HG03025 (cell line): ENCODE data around the gene ZNF189.
A peak's percentile ranks its signal among the peaks of the same experiment; 100 is the strongest.

Experiments
- ATAC-seq: cut with Tn5 transposase; IDR thresholded peaks from one replicate; pipeline ENCODE4 v1.9.1; 2021; ENCODE audit warnings: mild to moderate bottlenecking, moderate library complexity; ENCODE audit not compliant: unreplicated experiment, low FRiP score

Gene ZNF189

GRCh38 chr9:101417977-101418376 lies 19.3 kb downstream of the ZNF189 start:
- no peak for ATAC-seq

GRCh38 chr9:101418518-101419430 lies 20.1 kb downstream of the ZNF189 start:
- no peak for ATAC-seq

DNA sequence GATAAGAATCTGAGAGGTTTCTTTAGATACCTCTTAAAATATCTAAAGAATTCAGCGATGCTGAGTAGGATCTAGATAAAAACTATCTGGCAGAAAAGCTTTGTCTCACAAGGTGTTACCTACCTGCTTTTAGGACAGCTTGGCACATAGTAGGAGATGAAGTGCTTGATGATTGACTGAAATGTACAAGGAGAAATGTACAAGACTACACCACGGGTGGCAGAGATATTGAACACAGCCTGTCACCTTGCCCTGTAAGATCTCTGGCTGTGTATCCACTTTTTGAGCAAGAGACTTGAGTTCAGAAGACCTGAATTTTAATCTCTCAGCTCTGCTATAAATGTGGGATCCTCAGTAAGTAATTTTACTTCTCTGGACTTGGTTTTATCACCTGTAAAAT lies 21.2 kb downstream of the ZNF189 start:
- no peak for ATAC-seq

DNA sequence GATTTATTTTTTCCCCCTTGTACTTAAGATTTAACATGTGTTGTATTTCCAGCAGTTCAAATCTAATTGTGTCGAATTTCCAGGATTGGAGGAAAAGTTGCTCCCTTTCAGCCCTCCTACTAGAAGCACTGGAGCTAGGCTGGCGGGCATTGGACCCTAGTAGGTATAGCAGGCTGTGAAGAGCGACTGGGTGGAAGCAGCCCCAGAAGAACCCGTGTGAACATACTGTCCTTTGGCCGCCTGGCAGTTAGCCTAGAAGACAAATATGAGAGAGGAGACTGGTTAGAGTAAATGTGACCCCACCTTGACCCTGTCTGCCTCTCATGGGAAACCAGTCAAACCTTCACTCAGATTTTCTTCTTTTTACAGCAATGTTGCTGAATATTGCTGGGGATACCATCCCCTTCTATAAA lies 23.0 kb downstream of the ZNF189 start:
- ATAC-seq = no peak

DNA sequence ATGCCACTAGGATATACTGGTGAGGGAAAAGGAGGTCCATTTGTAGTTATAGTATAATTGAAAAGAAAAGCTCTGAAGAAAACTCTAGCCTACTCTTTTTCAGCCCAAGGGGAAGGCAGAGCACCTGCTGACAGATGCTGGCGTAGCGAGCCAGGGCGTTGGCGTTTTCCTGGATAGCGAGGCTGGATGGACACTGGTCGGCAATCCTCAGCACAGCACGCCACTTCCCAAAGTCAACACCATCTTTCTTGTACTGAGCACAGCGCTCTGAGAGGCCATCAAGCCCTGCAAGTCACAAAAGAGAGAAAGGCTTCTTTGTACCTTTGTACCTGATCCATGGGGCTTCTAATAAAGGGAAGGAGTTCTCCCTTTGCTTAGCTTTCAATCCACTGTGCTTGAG lies 28.7 kb downstream of the ZNF189 start:
- no peak for ATAC-seq

- ATAC-seq = peak; percentile 60
Observed at GRCh38 chr9:101427957-101428655, 29.5 kb downstream of the ZNF189 start.

DNA sequence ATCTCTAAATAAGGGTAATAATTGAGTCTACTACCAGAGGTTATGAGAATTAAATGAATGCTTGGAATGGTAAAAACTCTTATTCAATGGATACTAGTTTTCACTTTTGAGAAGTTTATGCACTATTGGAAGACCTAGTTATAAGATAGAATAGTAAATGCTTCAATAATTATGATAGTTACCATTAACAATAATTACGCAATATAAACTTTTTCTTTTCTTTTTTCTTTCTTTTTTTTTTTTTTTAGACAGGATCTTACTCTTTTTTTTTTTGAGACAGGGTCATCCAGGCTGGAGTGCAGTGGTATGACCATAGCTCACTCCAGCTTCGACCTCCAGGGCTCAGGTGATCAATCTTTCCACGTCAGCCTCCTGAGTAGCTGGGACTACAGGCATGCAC lies 30.3 kb downstream of the ZNF189 start:
- no peak for ATAC-seq

GRCh38 chr9:101429736-101430135 lies 31.1 kb downstream of the ZNF189 start:
- no peak for ATAC-seq

GRCh38 chr9:101432171-101432570 lies 33.5 kb downstream of the ZNF189 start:
- ATAC-seq = no peak

DNA sequence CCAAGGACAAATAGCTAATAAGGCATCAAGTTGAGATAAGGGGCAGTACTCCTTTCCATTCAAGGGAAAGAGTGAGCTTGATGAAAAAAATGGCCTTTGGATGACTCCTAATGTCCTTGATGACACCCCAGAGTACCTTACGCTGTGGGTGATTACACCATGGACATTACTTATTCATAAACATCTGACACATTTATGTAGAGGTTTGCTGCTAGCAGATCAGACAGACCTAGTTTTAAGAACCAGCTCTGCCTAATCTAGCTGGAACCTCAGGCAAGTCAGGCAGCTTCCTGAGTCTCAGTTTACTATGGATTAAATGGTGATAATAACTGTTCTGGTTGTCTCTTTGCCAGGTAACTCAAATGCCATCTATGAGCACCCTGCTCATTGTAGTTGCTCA lies 34.1 kb downstream of the ZNF189 start:
- no peak for ATAC-seq

- no peak for ATAC-seq
Observed at GRCh38 chr9:101433229-101433628, 34.6 kb downstream of the ZNF189 start.

- ATAC-seq = no peak
Observed at GRCh38 chr9:101434998-101435397, 36.3 kb downstream of the ZNF189 start.

GRCh38 chr9:101435601-101436079 lies 37.0 kb downstream of the ZNF189 start, which contains the start of gene ALDOB:
ALDOB (minus strand) TSS chr9:101435774; CDS start chr9:101430887, 4,887 bp downstream.
- ATAC-seq = no peak

DNA sequence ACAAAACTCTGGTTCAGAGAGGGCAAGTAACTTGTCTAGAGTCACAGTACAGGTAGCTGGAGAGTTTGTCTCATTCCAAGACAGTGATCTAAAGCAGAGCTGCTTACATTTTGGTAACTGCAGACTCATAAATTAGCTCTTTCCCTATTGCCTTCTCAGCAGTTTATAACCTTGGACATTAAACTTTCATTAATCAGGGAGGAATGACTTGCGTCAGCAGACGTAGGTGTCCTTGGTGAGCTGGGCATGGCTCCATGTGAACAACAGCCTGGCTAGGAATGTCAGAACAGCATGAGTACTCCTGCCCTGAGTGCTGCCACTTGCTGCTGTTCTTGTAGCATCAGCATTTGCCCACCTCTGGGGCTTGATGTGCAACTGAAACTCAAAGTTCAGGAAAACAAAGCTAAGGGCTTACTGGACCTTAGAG lies 39.2 kb downstream of the ZNF189 start:
- ATAC-seq = no peak

DNA sequence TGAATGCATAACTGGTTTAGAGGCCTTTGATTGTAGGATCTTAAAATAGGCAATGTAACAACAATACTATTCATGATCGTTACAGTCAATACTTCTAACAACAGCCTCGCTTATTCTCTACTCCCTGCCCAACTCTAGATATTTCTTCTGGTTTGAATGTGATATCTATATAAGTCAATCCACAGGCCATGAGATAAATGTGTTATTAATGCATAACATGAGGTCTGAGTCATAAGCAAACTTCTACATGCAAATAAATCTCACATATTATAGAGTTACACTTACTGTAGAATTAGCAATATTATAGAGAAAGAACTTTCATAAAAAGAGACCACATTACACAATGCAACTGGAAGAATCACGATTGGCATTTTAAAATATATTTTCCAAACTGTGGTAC lies 39.9 kb downstream of the ZNF189 start:
- ATAC-seq = no peak

DNA sequence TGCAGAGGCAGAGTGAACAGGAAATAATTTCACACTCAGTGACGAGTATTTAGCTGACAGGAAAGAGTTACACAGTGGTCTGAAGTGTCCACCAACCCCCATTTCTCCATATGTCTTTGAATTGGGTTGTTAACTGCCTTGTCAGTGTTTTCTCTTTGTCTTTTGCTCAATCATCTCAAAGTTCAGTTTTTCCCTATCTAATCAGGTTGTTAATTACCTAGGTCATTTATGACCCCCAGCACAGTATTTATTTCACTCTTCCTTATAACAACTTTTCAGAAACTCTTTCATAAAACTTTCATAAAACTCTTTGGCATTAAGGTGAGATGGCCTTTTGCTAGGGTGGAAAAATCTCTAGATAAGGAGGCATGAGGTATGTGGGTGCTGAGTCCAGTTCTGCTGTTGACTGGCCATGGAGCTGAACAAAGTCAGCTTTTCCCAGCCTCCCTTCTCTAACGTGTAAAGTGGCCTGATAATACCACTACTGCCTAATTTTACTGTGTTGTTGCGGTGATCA lies 42.1 kb downstream of the ZNF189 start:
- ATAC-seq = no peak

GRCh38 chr9:101442318-101442717 lies 43.7 kb downstream of the ZNF189 start:
- no peak for ATAC-seq

DNA sequence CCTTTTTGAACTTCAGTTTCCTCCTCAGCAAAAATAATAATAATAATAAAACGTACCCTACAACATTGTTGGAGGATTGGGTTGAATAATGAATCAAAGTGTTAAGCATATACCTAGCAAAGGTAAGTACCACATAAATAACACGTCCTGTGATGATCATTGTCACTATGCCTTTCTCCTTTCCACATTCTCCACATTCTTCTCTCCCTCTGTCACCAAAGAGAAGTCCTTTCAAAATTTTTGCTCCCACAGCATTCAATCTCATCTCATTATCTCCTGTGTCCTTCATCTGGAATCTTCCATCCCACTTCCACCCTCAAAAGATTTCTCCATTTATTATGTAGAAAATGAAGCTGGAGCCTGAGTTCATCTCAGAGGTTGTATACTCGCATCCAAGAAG lies 44.1 kb downstream of the ZNF189 start:
- ATAC-seq = no peak

DNA sequence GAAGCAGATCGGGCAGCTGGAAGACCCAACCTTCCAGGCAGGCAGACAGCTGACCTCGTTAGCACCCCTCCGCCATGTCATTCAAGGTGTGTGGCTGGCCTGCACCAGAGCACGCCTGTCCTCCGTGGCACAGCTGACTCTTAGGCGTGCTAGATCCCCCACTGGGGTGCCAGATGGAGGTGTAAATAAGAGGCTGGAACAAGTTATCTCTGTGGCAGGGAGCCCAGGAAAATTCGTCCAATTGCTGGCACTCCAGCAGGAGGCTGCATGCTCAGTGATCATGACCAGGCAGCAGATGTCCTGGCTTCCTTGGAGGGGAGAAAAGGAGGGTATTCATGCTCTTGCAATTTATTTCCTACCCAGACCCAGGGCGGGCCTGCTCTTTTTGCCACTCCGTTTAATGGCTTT lies 44.7 kb downstream of the ZNF189 start:
- no peak for ATAC-seq

GRCh38 chr9:101445353-101446029 lies 46.8 kb downstream of the ZNF189 start:
- ATAC-seq = no peak

DNA sequence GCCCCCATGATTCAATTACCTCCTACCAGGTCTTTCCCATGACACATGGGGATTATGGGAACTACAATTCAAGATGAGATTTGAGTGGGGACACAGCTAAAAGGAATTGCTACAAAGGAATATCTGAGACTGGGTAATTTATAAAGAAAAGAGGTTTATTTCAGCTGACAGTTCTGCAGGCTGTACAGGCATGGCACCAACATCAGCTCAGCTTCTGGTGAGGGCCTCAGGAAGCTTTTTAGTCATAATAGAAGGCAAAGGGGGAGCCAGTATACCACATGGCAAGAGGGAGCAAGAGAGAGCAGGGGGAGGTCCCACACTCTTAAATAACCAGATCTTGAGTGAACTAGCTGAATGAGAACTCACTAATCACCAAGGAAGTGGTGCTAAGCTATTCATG lies 48.1 kb downstream of the ZNF189 start:
- ATAC-seq = no peak
